AG08395 (cell line): ENCODE results near the gene ANO3.

Source experiments
- DNase-seq: peaks from one replicate; pipeline ENCODE4 v3.0.0; 2012; ENCODE audit warnings: mixed read lengths, low spot score

The ANO3 gene

GRCh38 chr11:26359055-26359454, 27.1 kb downstream of the ANO3 start:
- DNase-seq, result no peak

- DNase-seq, result no peak
Measured at GRCh38 chr11:26365284-26365683, 33.4 kb downstream of the ANO3 start.

- DNase-seq, result no peak
Measured at GRCh38 chr11:26377619-26378018, 45.7 kb downstream of the ANO3 start.

GRCh38 chr11:26399336-26399735, 67.4 kb downstream of the ANO3 start:
- peak; percentile 2 for DNase-seq

DNA sequence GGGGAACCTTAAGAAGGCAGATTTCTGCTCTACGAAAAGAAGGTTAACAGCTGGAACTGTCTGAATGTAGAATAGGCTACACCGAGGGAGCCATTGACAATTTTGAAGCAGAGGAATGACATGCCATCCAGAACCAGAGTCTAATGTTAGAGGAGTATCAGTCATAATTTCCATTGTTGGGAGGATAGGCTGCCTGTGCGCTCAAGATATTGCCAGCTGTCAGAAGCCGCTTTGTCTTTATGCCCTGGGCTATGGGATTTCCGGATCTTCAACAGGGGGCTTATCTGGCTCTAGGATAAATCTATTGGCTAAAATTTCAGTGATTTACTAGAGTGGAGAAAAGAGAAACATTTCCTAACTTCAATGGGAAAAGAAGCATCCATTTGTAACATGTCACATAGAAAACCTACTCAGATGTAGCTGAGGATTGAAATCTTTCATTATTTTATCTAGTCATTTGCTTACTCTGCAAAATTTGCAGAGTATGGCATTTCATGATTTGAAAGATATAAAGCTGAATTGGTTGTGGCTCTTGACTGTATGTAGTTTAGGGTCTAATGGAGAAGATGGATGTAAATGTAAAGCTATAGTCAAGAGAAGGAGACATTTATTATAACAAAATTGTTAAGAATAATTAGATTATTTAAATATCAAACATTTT, 78.9 kb downstream of the ANO3 start:
- no peak for DNase-seq

- no peak for DNase-seq
Measured at GRCh38 chr11:26412955-26413354, 81.0 kb downstream of the ANO3 start.

GRCh38 chr11:26418386-26418912, 86.5 kb downstream of the ANO3 start:
- DNase-seq, result no peak

GRCh38 chr11:26420331-26420730, 88.4 kb downstream of the ANO3 start:
- DNase-seq, result no peak

- no peak for DNase-seq
Measured at GRCh38 chr11:26424255-26424654, 92.3 kb downstream of the ANO3 start.

- DNase-seq, result no peak
Measured at GRCh38 chr11:26439854-26440253, 107.9 kb downstream of the ANO3 start.

- DNase-seq, result peak; percentile 80
Measured at GRCh38 chr11:26442131-26442530, 110.2 kb downstream of the ANO3 start.

GRCh38 chr11:26443617-26444016, 111.7 kb downstream of the ANO3 start:
- DNase-seq, result no peak

GRCh38 chr11:26457636-26458035, 125.7 kb downstream of the ANO3 start:
- no peak for DNase-seq

DNA sequence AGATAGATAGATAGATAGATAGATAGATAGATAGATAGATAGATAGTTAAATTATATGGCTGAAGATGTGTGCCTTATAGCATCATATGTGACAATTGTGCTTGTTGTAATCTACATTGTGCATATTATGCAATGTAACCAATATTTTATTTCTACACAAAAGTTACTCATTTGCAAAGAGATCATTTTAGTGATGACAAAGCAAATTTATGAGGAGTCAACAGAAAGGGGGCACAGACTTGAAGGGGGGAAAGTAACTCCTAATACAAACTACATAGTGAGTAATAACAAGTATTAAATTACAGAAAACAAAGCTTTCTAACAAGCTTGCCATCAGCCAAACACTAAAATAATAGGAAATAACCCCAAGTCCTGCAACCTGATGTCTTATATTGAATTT, 133.3 kb downstream of the ANO3 start:
- DNase-seq, result no peak

DNA sequence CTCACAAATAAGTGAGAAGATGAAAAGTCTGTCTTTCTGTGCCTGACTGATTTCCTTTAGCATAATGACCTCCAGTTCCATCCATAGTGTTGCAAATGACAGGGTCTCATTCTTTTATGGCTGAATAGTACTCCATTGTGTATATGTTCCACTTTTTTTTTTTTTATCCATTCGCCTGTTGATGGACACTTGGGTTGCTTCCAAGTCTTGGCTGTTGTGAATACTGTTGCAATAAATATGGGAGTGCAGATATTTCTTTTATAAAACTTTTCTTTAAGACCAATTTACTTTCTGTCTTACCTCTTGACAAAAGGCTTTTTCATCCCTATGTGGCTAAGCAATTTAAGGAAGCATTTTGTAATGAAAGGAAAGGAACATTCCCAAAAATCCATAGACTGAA, 135.6 kb downstream of the ANO3 start:
- no peak for DNase-seq

DNA sequence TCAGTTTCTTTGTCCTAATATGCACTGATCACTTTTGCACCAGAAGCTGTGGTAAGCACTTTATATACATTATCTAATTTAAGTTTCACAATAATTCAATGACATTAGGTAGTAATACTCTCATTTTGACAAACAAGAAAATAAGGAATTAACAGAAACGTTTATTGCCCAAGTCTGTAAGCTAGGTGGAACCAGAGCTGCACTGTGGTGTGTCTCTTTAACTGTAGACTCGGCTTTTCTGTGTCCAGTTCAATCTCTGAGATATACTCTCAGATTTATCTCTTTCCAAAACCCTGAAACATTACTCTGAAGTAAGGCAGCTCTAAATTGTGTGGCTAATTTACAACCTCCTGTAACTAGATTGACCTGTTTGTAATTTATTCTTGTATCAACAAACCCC, 139.1 kb downstream of the ANO3 start:
- DNase-seq, result no peak

DNA sequence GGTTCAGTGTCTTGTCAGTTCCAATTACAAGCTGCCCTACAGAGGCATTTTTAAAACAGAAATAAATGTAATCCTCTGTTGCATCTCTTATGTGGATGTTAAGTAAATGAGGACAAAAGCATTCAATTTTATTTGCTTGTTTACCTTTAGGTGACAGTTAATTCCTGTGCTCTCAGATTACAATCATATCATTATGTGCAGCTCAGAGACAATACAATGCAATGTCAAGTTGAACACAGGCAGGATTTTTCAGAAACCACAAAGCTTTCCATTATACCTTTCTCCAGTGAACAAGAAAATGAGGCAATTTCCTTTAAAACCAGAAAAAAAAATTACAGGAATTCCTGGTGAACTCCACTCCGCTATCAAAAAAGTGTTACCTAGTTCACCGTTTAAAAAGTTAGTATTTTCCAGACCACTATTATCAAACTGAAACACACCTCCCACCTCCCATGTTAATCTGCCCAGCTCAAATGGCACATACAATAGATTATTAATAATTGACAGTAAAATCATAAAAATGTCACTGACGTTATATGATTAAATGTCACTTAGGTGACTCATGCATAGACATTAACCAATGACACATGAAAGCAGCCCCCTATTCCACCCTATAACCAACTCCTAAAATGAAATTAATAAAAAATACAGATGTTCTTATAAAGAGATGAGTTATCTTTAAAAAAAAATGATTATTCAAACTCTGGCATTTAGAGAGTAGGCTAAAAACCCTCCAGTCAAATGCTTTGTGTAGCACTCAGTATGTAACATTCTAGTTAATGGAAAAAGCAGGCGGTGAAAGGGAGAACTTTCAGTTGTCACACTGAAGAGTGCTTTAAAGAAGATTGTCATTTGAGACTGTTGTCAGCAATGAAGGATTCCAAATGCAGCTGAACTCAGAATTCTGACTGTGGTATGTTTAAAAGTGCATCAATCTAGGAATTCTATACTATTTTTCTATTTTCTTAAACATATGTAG, 141.6 kb downstream of the ANO3 start:
- no peak for DNase-seq

DNA sequence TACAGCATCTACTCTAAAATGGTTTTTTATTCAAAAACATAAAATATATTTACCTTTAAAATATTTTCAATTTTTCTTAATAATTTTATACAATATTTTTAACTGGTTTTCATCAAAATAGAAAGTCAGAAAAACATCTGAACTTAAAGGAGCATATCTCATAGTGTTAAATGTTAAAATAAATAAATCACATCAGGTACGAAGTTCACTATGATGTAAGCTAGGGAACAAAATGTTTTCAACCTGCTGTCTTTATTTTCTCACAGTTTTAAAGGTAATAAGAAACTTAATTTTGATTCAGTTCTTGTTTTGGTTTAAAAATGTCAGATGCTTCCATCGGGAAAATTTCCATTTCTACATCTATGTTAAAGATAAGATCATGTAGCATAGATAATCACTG, 142.5 kb downstream of the ANO3 start:
- DNase-seq, result no peak

DNA sequence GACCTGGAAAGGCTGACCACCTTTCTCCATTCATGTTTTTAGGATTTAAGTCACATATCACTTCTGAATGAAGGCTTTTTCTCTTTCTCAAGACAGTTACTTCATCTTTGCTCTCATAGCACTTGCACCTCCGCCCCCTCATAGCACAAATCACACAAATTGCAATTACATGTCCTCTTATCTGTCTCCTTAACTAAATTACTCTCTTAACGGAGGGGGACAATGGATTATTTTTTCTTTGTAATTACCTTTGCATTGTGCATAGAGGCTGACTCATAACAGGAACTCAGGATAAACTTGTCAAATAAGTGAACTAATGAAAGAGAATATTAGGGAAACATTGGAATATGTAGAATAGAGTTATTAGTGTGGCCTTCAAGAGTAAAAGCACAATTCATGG, 145.5 kb downstream of the ANO3 start:
- DNase-seq, result no peak

GRCh38 chr11:26478710-26479109, 146.8 kb downstream of the ANO3 start:
- no peak for DNase-seq

DNA sequence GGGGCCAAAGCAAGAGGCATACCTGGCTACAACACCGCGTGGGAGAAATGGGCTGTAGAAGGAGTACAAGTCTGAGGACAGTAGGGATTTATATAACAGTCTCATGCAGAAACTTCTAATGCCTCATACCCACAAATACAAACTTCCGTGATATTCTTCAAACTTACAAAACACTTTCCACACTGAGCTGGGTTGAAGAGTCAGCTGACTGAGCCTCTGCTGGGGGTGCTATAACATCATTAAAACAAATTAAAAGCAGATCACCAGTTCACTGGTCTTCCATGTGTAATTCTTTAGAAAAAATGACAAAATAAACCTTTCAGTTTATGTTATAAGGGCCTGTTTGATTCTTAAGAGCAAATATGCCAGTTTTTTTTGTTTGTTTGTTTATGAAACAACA, 148.1 kb downstream of the ANO3 start:
- no peak for DNase-seq

GRCh38 chr11:26483108-26483507, 151.2 kb downstream of the ANO3 start:
- DNase-seq, result no peak

DNA sequence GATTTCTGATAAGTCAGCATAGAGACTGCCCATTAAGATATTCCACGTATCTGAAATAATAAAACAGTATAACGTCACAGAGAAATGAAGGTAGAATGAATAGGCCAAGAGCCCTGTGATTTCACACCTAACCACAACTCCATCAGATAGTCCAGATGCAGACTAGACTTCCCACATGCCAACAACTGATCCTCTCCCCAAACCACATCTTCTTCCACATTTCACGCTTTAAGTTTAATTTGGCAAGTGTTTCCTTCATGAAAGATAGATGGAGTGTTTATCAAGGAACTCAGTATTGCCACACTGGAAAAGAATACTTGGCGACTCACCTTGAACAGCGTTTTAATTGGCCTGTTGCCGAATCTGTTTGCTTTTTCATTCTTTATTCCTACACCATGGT, 158.6 kb downstream of the ANO3 start:
- DNase-seq, result no peak
